ENCODE results near the gene BSDC1.

Gene BSDC1

DNA sequence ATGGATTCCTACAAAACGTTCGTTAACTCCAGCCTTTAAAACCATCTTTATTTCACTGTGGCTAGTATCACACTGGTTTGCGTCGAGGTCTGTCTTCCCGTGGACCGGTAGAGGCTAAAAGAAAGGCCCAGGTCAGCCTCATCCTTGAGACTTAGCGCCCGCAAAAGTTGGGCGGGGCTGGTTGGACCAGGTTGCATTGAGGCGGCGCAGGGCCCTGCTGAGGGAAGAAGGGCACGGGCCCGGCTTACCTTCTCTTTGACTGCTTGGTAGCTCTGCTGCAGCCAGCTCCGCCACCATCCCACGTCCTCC lies 455 bp downstream of the BSDC1 start:
- DNase-seq (ENCODE audit: low spot score): peak; percentile 2

DNA sequence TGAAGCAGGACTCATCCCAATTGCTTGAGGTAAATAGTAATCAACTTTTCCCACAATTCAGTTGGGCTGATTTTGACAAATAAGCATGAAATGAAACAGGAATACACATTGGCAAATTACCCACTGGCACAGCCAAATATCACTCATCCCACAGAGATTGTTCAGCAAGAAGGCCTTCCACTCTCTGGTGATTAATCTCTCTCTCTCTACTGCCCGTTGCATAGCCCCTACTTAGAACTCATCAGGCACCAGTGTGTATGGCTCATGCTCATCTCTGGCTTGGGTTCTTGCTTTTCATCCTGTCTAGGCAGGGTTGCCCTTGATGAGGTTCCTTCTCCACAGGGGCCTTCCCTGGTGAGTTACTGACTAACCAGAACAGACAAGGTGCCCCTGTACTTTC lies 1.1 kb downstream of the BSDC1 start:
- no peak for DNase-seq (ENCODE audit: low spot score)

DNA sequence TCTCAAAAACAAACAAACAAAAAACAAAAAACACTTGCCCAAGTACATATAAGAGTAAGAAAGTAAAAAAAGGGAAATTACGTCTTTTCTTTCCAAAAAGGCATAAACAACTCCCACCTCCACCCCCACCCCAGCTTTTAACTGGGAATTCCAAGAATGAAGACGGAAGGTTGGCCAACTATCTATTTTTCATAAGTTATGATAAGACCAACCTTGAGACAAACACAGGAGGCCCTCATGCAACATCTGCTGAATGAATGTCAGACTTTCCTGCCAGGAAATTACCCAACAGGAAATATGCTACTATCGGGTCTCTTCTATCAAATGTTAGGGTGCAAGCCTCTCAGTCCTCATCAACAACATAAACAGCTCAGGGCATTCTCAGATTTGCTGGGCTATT lies 1.9 kb downstream of the BSDC1 start:
- DNase-seq (ENCODE audit: low spot score): no peak

DNA sequence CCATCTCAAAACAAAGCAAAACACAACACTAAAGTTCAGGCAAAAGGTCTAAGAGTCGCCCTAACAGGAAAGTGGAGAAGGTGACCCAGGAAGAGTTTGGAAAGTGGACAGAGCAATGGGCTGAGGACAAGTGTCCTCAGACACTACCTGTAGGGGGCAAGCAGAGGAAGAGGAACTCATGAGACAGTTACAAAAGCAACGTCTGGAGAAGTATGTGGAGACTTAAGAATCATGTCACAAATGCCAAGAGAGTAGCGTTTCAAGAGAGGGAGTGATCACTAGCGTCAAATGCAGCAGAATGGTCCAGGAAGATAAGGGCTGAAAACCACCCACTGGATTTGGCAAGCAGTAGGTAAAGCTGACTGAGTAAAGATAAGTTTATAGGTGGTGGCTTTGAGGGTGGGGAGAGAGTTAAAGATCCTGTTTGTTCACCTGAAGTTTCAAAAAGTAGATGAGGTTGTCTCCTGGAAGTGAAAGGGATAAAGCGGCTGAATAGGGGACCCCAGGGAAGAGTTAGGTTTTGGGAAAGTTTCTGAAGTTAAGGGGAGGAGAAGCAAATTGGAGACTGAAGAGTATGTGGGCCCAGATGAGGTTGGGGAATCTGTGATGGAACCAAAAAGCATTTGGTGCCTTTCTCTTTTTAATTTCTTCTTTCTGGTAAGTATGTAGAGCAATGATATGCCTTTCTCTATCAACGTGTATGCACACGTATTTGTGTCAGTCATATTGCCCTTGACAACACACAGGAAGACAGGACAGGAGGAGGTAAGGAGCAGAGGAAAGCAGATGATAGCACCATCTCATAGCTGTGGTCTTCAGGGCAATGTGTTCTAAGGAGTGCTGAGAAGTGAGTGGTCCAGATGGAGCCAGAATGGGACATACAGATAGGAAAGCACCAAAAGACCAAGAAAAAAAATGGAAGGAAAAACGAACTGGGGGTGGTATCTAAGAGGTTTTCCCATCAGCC lies 3.1 kb downstream of the BSDC1 start:
- DNase-seq (ENCODE audit: low spot score): no peak

DNA sequence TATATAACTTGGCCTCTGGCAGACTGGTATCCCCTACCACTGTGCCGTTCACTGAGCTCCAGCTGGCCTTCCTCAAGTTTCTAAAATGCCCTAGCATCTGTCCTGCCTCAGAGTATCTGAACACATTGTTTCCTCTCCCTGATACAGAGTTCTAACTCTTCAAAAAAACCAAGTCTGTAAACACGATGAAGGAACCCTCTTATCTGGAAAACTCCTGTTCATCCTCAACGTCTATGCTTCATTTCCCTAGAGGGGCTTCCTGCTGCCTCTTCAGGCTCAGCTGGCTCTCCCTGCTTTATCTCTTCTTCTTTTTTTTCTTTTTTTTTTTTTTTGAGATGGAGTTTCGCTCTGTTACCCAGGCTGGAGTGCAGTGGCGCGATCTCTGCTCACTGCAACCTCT lies 5.6 kb downstream of the BSDC1 start:
- no peak for DNase-seq (ENCODE audit: low spot score)

DNA sequence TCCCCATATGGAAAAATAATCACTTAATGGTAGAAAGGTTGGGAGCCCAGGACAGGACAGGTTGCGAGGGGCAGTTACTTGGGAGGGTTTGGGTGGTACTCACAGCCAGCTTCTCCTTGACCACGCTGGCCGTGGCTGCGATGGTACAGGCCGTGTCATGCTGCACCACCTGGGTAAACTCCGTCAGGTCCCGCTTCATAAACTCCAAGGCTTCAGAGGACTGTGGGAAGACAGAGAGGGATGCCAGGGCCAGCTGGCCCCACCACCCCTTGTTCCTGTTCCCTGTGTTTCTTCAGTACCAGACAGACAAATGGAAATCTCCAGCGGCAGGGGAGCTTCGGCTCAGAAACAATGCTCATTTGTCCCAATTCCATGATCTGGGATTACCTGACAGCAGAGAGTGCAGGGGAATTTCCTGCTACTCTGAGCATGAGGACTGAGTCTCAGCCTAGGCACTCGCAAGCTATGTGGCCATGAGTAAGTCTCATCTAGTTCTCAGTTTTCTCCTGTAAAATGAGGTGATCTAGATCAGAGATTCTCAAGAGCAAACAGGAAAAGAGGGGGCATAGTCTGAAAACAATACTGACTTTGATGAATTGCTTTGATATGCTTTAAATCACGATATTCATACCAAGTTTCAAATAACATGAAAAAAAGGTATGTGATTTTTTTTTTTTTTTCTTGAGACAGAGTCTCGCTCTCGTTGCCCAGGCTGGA lies 7.4 kb downstream of the BSDC1 start:
- DNase-seq (ENCODE audit: low spot score): no peak

DNA sequence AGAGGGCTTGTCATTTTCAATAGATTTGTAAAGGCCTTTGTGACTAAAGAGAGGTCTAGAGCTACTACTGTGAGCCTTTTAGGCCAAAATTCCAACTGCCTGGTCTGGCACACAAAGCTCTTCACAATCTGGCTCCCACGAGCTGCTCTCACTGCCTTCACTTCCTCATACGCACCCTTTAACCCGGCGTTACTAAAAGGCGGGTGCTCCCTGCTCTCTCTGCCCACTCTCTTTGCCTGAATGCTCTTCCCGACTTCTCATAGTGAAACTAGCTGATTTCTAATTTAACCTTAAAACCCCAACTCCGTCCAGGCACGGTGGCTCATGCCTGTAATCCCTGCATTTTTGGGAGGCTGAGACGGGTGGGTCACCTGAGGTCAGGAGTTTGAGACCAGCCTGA lies 14.2 kb downstream of the BSDC1 start:
- no peak for DNase-seq (ENCODE audit: low spot score)

DNA sequence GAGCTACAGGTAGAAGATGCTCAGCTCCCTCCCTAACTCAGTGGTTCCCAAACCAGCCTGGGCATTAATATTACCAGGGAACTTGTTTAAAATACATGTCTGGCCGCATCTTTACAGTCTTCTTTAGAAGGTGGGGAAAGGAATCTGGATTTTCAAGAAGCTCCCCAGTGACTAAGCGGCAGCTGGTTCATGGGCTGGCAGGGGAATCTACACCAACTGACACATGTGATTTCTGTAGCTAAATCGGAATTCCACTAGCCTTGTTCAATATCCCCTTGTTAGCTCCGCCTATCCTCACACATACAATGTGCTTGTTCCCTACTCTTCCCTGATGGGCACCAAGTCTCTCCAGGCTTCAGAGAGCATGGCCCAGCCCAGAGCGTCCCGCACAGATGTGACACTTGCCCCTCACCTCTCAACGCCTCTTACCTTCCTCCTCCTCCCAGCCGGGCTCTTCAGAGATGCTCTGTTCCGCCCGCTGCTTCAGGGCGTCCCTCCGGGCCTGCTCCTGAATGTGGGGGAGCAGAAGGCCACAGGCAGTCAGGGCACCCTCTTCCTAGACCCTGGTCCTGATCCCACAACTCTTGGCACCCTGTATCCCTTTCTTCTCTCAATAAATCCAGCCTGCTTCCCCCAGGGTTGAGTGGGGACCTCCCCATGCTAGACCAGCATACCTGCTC lies 16.6 kb downstream of the BSDC1 start:
- no peak for DNase-seq (ENCODE audit: low spot score)

DNA sequence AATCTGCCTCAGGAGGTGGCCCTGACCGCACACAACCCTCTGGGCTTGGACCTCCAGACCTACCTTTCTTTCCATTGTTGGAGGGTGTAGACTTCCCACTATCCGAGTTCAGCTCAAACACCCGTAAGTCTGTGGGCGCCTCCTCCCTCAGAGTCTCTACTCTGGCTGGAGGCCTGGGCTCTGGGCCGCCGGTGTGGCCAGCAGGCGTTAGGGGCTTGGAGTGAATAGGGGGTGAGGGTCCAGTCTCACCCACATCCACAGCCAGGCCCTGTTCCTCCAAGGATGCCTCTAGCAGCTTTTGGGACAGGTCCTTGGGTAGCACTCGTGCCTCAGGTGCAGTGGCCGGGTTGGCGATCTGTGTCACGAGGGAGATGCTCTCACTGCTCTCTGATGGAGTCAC lies 18.0 kb downstream of the BSDC1 start:
- no peak for DNase-seq (ENCODE audit: low spot score)

DNA sequence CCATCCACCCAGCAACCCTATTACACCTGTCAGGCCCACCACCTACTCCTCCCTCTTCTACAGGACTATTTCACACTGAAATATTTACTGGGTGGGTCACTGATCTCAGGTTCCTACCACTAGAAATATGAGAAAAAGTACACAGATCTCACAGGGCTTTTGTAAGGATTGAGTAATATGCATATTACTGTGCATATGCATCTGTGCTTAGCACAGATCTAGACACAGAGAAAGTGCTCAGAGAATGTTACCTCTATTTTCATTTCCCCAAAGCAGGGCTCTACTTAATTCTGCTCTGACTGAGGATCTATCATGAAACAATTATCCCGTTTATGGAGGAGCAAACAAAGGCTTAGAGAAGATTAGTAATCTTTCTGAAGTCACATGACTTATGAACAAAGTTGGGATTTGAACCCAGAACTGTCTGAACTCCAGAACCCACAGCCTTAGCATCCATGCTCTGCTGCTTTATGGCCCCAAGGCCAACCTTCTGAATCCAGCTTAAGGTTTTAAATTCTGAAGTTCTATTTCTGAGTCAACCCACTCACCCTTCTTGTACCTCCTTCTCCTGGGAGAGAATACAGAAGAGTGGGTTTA lies 20.1 kb downstream of the BSDC1 start:
- no peak for DNase-seq (ENCODE audit: low spot score)

DNA sequence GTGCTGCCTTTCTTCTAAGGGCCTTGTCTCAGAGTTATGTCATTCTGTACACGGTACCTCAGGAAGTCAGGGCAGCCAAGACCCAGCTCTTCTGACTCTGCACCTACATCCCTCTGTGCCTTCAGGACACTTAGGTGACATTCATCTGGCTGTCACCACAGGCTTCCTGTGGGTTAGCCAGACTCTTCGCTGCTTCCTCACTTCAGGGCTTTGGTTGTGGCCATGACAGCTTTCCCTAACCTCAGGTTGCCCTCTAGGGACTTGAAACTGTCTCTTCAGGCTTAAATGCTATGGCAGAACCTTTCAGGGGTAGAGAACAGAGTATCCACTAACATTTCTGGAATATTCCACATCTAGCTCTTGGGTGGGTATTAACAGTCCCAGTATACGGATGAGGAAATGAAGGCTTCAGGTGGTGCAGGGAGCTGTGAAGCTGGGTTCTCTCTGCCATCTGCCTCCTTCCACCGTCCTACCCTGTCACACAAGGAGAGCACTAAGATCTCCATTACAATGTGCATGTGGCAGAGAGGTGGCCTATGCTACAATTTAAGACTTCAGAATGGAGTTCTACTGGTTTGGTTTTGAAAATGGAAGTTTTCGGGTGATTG lies 22.0 kb downstream of the BSDC1 start:
- DNase-seq (ENCODE audit: low spot score): peak; percentile 78

DNA sequence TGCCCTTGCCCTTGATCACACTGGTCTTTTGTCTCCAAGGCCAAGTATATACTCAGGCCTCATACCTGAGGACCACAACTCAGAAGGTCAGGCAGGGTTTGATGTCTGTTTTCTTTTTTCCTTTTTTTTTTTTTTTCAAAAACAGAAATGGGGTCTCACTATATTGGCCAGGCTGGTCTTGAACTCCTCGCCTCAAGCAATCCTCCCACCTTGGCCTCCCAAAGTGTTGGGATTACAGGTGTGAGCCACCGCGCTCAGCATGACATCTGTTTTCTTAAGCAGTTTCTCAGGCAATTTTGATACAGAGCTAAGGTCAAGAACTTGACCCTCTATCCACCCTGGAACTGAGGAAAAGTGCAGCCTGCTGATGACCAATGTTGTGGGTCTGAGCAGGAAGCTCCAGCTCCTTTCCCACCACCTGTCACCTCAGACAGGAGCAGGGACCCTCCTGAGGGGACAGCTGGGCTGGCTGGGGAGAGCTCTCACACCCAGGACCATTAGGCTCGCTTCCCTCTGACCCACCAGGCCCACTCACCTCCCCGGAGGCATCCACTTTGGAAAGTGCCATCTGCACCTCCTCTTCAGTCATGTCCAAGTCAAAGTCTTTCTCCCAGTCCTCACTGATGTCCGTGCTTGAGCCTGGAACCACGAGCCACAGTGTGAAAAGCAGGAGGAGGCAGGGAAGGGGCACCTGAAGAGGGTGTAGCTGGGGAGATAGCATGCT lies 26.2 kb downstream of the BSDC1 start:
- no peak for DNase-seq (ENCODE audit: low spot score)

DNA sequence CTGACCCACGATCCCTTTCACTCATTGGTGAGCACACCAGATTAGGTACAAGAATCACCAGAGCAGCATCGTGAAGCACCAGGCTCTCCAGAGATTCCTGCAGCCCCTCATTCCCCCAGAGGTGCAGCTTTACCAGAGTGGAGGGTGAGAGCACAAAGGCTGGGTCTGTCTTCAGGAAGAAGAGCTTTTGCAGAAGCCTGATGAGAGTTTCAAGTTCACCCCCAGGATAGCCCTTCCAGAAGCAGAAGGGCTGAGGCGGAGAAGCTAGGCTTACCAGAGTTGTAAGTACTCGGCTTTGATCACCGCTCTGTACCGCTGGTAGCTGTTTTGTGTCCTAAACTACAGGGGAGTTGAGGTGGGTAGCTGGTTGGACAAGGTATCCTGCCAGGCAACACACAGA lies 28.8 kb downstream of the BSDC1 start:
- no peak for DNase-seq (ENCODE audit: low spot score)

DNA sequence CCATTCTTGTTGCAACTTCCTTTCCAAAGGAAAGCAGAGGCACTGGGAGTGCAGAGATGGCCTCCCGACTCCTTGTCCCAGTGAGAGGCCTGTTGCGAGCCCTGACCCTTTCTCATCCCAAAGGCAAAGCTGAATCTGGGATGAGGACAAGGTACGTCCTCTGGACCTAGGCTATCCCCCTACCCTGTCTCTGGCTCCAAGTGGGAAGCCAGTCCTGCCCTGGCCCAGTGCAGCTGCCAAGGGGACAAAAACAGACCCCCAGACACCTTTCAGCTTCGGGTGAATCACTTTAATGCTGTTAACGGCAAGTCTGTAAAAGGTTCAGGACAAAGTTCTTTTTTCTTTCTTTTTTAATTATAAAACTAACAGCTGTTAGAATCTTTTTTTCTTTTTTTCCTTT lies 29.4 kb downstream of the BSDC1 start:
- DNase-seq (ENCODE audit: low spot score): no peak

DNA sequence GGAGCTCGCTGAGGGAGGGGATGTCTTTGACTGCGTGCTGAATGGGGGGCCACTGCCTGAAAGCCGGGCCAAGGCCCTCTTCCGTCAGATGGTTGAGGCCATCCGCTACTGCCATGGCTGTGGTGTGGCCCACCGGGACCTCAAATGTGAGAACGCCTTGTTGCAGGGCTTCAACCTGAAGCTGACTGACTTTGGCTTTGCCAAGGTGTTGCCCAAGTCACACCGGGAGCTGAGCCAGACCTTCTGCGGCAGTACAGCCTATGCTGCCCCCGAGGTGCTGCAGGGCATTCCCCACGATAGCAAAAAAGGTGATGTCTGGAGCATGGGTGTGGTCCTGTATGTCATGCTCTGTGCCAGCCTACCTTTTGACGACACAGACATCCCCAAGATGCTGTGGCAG lies 30.5 kb downstream of the BSDC1 start:
- DNase-seq (ENCODE audit: low spot score): no peak

DNA sequence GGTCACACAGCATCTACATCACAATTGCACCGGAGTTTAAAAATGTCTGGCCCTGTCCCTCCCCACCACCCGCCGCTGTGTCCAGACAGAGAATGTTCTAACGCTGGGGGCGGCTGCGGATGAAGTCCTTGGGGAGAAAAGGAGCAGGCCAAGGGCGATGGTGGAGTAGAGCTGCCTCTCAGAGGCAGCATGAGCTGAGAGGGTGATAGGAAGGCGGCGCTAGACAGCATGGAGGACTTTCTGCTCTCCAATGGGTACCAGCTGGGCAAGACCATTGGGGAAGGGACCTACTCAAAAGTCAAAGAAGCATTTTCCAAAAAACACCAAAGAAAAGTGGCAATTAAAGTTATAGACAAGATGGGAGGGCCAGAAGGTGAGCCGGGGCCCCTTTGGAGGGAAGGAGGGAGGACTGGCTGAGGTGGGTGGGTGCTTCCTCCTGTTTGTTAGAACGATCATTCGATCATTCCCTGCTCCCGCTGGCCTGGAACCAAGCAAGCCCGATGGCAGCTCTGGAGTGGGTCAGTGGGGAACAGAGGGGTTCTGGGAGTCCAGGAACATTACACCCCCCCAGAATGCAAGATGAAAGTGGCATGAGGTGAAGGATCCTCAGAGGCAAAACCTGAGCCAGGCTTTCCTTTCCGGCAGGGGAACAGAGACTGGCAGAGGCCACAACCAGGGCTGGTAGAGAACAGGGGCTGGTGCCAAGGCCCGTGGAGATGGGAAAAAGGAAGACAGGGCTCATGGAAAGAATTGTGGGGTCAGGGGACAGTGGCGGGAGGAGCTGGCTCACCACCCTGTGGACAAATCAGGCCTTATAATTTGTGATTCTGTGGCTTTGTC lies 31.5 kb downstream of the BSDC1 start, which contains the start of the genes FAM229A and TSSK3:
Gene FAM229A (minus strand): TSS at position 12 of the 840 bp plus-strand sequence. CDS start 394 bp downstream, outside the sequence.
Gene TSSK3 (plus strand): TSS at position 66 of the 840 bp plus-strand sequence. CDS start 163 bp downstream, at position 229.
- DNase-seq (ENCODE audit: low spot score): no peak

DNA sequence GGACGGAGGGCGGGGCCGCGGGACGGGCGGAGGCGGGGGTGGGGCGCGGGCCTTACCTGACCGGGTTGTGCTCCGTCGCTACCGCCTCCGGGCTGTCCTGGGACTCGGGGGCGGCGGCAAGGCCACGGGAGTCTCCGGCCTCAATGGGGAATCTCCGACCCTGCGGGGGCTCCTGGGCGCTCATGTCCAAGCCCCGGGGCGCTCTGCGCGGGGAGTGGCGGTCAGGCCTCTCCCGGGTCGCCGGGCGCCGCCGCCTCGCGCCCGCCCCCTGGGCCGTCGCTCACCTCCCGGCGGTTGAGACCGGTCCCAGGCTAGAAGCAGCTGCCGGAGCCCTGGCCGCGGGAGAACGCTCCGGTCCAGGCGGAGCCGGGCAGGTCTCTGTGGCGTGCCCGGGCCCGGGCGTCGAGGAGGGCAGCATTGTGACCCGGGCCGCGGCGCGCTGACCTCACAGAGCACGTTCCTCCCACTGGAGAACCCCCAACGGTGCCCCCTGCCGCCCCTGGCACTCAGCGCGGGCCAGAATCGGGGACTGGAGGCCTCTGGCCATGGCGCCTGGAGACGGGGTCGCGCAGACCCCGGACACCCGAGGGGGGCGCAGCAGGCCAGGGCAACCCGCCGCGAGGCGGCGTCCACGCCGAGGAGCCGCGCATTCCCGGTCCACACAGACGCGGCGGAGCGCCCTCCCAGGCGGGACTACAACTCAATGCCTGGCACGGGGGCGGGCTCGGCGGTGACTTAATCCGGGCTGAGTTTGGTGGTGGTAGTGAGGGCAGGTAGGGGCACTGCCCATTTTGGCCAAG lies 32.4 kb downstream of the BSDC1 start:
- no peak for DNase-seq (ENCODE audit: low spot score)

DNA sequence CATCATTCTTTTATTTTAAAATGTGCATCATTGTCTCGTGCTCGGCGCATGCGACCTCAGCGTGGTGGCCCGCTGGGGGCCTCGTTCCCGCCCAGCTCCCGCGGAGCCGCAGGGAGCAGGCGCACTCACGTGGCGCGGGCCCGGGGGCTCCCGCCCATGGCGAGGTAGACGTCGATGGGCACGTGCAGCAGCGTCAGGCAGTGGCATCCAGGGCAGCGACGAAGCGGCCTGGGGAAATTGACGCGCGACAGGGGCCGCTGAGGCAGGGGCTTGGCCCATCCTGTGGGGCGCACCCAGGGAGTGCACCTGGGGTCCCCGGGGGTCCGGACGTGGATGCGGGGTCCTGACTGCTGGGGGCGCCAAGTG lies 33.0 kb downstream of the BSDC1 start:
- DNase-seq (ENCODE audit: low spot score): no peak

DNA sequence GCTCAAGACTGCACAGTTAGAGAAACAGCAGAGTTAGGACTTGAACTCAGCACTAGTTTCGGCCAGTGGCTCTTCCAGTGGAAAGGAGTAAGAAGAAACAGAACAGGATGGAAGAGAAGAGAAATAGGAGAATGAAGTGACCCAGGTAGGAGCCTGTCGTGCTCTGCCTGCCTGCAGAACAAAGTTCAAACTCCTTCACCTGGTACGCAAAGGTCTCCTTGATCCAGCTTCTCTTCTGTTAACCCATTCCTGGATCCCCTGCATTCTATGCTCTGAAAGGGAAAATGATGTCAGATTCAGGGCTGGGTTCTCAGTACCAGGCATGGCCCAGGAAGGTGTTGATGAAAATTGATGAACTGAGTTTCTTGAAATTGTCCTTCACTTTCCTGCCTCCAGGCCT lies 35.8 kb downstream of the BSDC1 start:
- DNase-seq (ENCODE audit: low spot score): no peak
